ENCODE data around the gene SARNP. TPM values are rescaled to one million over a fixed set of nuclear protein-coding genes. Genes with fewer than 3 reads are reported as not detected.

Gene SARNP
- total and polyA plus RNA-seq, 9 of the 15 experiments (the other 6 are each of a cell fraction or from before 2014, with no cell fraction given): 70.1 to 400 (median 198) TPM

- H3K9me3 ChIP-seq (replicated peaks; ENCODE audit: control insufficient read depth, insufficient read depth, low read depth, low read length): no peaks in the 10 kb centered on the region
- ChIA-PET CTCF (ENCODE audit: low intra/inter-chr PET ratio) (interaction anchor here (1.2 kb wide), 1 partner anchor 532 kb away, joined by 4 read pairs; no protein-coding TSS in a partner anchor), POLR2A (interaction anchor here (1.0 to 1.9 kb wide), 3 partner anchors 8 to 24 kb away, joined by 3 to 8 read pairs (median 6); partner anchors contain the start of gene CD63)
- FAIRE-seq (peak; percentile 55), ATAC-seq (peak; percentile 57), DNase-seq (ENCODE audit: extremely low read depth in 1 of 4, low spot score in 3 of 4) (peak in 1 of 4 experiments; percentile 56)
- no peak overlapping the region for H3K27ac ChIP-seq (ENCODE audit: extremely low read depth, low read depth, low read length)
- peak overlapping the region in 1 of 2 experiments; percentile 53; a peak in 1 of 4 replicates for H3K9ac ChIP-seq (ENCODE audit: insufficient read depth in 1 of 2, low read depth in 2 of 2, low read length in 2 of 2)
- intact Hi-C loops (cut with micrococcal nuclease): loop anchor here (1.0 kb wide), 1 partner anchor 40 kb away; a partner anchor contains a TSS
- H3K79me2 ChIP-seq (ENCODE audit: control insufficient read depth, insufficient read depth, low read length): peaks cover 6% of the 10 kb centered on the region; the same call in 2 of the 3 replicates
- WGBS (ENCODE audit: insufficient coverage, low coverage, missing lambda C conversion rate): 27% methylated on average over 9 of the region's 9 CpGs
- H3K27me3 ChIP-seq (ENCODE audit: control insufficient read depth in 2 of 2, insufficient read depth in 2 of 2, low read length in 2 of 2): no peaks in the 10 kb centered on the region
- H3K36me3 ChIP-seq (ENCODE audit: control insufficient read depth, insufficient read depth, low read length): peaks cover 28% of the 10 kb centered on the region
- H4K20me1 ChIP-seq (replicated peaks; ENCODE audit: control insufficient read depth, insufficient read depth, low read length): peaks cover 13% of the 10 kb centered on the region; the same call in 1 of the 2 replicates
- BruUV-seq (replicated peaks): no TSS peak
- in situ Hi-C loops (cut with MboI): no loop called here
- no peak overlapping the region for H3K4me3 ChIP-seq
- no peaks in the 10 kb centered on the region for H3K9me1 ChIP-seq (ENCODE audit: control insufficient read depth, insufficient read depth, low read length)
- peaks cover 13 to 26% of the 10 kb centered on the region in 2 experiments; a peak in 4 of 5 replicates for H3K4me1 ChIP-seq (replicated peaks in 1 of 2; ENCODE audit: control insufficient read depth in 2 of 2, insufficient read depth in 2 of 2, low read length in 2 of 2)
- H3K4me2 ChIP-seq (ENCODE audit: insufficient read depth, low read length): no peak overlapping the region
- H2AFZ ChIP-seq (ENCODE audit: low read depth, low read length): no peak overlapping the region
- TF ChIP-seq CBFA2T2 (conservative IDR thresholded peaks at IDR 0.05) (peak; percentile 34; the same call in 1 of the 2 replicates), ZNF184 (CRISPR knock-in tag; IDR thresholded peaks at IDR 0.05) (no peak), RAD21 (CRISPR knock-in tag; conservative IDR thresholded peaks at IDR 0.05 in 1 of 2, IDR thresholded peaks at IDR 0.05 in 1 of 2) (peak; percentile 35 to 64; a peak in 2 of 4 replicates), CTCF (IDR thresholded peaks at IDR 0.05 in 2 of 3, conservative IDR thresholded peaks at IDR 0.05 in 1 of 3; ENCODE audit: insufficient read depth in 2 of 3, low read depth in 1 of 3, low read length in 3 of 3) (peak; percentile 56 to 73 (median 58)), MAFK (IDR thresholded peaks at IDR 0.05; ENCODE audit: low read length) (no peak), ZBTB33 (CRISPR knock-in tag; IDR thresholded peaks at IDR 0.05) (peak; percentile 91), POLR2G (IDR thresholded peaks at IDR 0.05; ENCODE audit: low read depth, low read length) (peak; percentile 48; the same call in 1 of the 2 replicates)
- TF ChIP-seq, protein P1, sequence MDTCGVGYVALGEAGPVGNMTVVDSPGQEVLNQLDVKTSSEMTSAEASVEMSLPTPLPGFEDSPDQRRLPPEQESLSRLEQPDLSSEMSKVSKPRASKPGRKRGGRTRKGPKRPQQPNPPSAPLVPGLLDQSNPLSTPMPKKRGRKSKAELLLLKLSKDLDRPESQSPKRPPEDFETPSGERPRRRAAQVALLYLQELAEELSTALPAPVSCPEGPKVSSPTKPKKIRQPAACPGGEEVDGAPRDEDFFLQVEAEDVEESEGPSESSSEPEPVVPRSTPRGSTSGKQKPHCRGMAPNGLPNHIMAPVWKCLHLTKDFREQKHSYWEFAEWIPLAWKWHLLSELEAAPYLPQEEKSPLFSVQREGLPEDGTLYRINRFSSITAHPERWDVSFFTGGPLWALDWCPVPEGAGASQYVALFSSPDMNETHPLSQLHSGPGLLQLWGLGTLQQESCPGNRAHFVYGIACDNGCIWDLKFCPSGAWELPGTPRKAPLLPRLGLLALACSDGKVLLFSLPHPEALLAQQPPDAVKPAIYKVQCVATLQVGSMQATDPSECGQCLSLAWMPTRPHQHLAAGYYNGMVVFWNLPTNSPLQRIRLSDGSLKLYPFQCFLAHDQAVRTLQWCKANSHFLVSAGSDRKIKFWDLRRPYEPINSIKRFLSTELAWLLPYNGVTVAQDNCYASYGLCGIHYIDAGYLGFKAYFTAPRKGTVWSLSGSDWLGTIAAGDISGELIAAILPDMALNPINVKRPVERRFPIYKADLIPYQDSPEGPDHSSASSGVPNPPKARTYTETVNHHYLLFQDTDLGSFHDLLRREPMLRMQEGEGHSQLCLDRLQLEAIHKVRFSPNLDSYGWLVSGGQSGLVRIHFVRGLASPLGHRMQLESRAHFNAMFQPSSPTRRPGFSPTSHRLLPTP (IDR thresholded peaks at IDR 0.05; ENCODE audit: borderline replicate concordance, extremely low read depth, insufficient read length): no peak
Observed at GRCh38 chr12:55720894-55721444, 96.6 kb downstream of the SARNP start.

Measured in K562 (cell line).